ENCODE data around the gene THEM5. TPM values are rescaled to one million over a fixed set of nuclear protein-coding genes. Genes with fewer than 3 reads are reported as not detected.

THEM5 gene
- polyA plus RNA-seq, 3 donors, result not detected

DNA sequence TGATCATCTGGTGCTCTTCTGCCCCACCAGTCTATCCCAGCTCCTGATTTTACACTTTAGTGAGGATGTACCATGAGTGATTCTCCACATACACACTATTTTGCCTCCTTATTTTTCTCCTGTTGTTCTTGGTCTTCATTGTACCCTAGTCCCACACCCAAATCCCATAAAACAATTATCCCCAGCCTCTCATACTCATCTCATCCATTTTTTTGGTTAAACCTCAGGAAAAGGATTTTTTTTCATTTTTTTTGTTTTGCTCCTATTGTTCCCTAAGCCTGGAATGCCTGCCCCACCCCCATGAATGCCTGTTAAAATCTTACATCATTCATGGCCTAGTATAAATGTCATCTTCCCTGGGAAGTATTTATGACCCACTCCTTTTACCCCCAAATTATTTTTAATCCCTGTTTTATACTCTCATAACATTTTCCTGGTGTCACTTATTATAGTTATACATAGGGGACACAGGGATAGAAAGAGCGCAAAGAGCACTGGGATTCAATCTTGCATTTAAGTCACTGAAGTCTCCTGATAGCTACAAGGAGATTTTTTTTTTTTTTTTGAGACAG lies 43.4 kb downstream of the THEM5 start:
- no peak overlapping the region for H3K27ac ChIP-seq (ENCODE audit: low read depth, low read length)

DNA sequence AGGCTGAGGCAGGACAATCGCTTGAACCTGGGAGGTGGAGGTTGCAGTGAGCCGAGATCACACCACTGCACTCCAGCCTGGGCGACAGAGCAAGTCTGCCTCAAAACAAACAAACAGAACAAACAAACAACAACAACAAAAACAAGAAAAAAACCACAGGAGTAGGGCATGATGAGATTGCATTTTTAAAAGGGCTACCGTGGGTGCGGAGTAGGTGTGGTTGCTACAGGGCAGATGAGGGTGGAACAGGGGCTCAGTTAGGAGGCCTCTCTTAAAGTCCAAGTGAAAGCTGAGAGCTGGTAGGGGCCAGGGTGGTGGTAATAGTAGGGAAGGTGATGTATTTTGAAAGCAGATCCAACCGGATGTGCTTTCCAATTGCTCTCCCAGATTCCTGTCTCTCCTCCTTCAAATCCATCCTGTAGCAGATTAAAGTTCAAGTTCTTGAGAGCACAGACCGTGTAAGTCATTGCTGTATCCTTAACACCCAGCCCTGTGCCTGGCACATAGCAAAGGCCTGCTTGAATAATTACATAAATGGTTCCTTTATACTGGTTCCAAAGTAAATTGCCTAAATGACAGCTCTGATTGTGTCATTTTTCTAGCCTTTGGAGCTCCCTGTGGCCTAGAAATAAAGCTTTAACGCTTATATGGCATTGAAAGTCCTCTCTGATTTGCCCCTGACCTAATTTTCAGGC lies 44.1 kb downstream of the THEM5 start:
- WGBS, 3 donors, result 43 to 73% (median 68%) methylated on average over 8 of the region's 8 CpGs
- no peak overlapping the region for H3K27ac ChIP-seq (ENCODE audit: low read depth, low read length)

More for the DNA sequence above, 43.4 kb downstream of the THEM5 start:
- 98 to 100% (median 98%) methylated on average over 1 of the region's 1 CpG for WGBS, 3 donors

GRCh38 chr1:151807766-151808165 lies 45.7 kb downstream of the THEM5 start:
- 53 to 88% (median 57%) methylated on average over 1 of the region's 1 CpG for WGBS, 3 donors
- no peak overlapping the region for H3K27ac ChIP-seq (ENCODE audit: low read depth, low read length)

- WGBS, 3 donors, result 77 to 92% (median 79%) methylated on average over 5 of the region's 5 CpGs
- H3K27ac ChIP-seq (ENCODE audit: low read depth, low read length), result no peak overlapping the region
These were observed 46.4 kb downstream of the THEM5 start for GRCh38 chr1:151807131-151807530.

DNA sequence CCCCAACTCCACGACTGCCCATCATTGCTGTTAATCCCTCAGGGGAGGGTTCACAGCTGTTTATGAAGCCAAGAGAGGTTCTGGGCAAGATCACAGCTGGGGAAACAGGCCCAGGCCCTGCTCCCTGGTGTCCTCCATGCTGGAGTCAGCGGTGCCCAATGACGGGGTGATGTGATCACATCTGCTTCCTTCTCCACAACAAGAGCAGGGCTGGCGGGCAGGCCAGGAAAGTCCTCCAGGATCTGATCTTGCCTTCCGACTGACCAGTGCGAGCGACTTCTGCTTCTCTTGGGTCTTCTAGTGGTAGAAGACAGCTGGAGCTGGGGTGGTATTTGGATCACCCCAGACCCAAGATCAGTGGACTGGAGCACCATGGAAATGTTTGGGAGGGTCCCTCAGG lies 47.3 kb downstream of the THEM5 start:
- WGBS, 3 donors, result 82 to 89% (median 87%) methylated on average over 7 of the region's 7 CpGs
- no peak overlapping the region for H3K27ac ChIP-seq (ENCODE audit: low read depth, low read length)

DNA sequence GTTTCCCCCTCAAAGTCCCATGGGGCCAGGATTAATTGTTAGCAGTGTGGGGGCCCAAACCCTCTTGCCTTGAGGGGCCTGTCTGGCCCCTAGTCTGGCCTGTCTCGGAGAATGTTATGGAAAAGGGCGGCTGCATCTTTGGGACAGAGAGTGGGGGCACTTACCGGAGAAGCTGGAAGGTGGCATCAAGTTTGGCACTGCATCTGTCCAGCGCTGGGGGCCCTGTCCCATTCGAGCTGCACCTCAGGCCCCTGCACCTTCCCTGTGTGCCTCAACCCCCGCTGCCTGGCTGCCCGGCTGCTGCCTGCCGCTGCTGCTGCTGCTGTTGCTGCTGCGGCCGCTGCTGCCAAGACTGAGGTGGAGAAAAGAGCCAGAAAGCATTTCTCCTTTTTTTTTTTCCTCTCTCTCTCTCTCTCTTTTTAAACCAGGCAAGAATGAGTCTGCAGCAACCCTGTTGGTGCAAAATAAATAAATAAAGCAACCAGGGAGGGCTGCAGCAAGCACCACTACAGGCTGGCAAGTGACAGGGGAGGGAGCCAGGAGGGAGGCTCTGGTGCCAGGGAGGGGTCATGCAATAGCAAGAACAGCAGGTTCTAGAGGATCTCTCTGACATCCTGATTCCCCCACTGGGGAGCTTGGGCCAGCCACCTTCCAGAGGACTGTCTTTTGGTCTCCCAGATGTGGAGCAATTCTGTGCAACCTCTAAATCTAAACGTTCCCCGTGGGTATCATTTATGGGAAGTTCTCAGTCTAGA lies 48.3 kb downstream of the THEM5 start, which contains the start of gene LINGO4:
Gene LINGO4 (minus strand): TSS at position 354 of the 755 bp plus-strand sequence. CDS start 2,715 bp downstream, outside the sequence.
- 44 to 62% (median 53%) methylated on average over 12 of the region's 12 CpGs for WGBS, 3 donors

DNA sequence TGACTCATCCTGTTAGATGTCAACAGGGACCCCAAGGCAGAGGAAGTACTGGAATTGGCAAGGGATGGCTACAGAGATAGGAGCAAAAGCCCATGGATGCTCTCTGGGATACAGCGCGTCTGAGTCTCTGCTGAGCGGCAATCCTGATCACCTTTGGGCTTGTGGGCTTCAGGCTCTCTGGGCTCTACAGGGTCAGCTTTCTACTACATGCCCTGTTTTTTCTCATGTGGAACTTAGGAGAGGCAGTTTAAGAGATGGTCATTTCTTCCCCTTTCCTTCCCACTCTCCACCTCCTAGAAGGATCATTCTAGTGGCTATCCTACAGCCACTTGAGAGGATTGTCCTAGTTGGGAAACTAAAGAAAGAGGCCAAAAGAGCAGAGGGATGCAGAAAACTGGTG lies 49.6 kb downstream of the THEM5 start:
- 92 to 98% (median 96%) methylated on average over 3 of the region's 3 CpGs for WGBS, 3 donors
- no peak overlapping the region for H3K27ac ChIP-seq (ENCODE audit: low read depth, low read length)

More for the DNA sequence above, 48.3 kb downstream of the THEM5 start, which contains the start of gene LINGO4:
- no peak within 1 kb of the TSS for H3K27ac ChIP-seq (ENCODE audit: low read depth, low read length)

DNA sequence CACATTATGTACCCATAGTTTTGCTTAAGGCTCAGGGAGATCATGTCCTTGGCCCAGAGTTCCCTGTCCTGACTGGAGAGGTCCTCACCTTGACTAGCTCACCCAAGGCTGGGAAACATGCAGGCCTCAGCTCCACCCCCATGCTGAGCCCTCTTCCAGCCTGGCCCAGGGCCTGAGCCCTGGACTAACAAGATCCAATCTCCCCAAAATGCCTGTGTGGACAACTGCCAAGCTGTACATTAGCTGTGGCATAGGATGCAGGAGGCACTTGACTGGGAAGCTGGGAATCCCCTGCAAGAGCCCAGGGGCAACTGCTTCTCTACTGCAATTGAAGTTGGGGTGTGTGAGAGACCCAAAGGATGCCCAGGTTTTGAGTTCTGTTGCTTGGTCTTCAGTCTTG lies 50.3 kb downstream of the THEM5 start:
- H3K27ac ChIP-seq (ENCODE audit: low read depth, low read length), result no peak overlapping the region

DNA sequence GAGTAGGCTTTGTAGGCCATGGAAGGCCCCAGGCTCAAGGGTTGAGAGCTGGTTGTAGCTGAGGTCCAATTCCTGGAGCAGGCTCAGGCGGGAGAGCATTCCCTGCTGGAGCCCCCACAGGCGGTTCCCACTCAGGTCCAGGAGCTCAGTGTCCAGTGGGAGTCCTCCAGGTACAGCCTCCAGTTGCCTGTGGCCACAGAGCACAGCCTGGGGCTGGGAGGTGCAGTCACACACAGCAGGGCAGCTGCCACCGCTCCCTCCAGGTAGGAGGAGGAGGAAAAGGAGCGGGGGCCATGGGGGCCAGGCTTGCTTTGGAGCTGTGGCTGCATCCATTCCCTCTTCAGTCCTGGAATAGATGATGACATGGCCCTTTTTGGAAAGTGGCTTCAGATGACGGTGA lies 51.1 kb downstream of the THEM5 start:
- 84 to 92% (median 92%) methylated on average over 5 of the region's 5 CpGs for WGBS, 3 donors
- no peak overlapping the region for H3K27ac ChIP-seq (ENCODE audit: low read depth, low read length)

- 85 to 89% (median 88%) methylated on average over 7 of the region's 7 CpGs for WGBS, 3 donors
- H3K27ac ChIP-seq (ENCODE audit: low read depth, low read length), result no peak overlapping the region
These were observed 51.7 kb downstream of the THEM5 start for GRCh38 chr1:151801846-151802245.

GRCh38 chr1:151801310-151801820 lies 52.1 kb downstream of the THEM5 start:
- WGBS, 3 donors, result 93 to 94% (median 93%) methylated on average over 12 of the region's 12 CpGs
- no peak overlapping the region for H3K27ac ChIP-seq (ENCODE audit: low read depth, low read length)

GRCh38 chr1:151800830-151801229 lies 52.7 kb downstream of the THEM5 start:
- H3K27ac ChIP-seq (ENCODE audit: low read depth, low read length), result no peak overlapping the region
- WGBS, 3 donors, result 56 to 73% (median 65%) methylated on average over 7 to 8 of the region's 8 CpGs

- no peak overlapping the region for H3K27ac ChIP-seq (ENCODE audit: low read depth, low read length)
- WGBS, 3 donors, result 53 to 66% (median 56%) methylated on average over 9 of the region's 9 CpGs
These were observed 54.1 kb downstream of the THEM5 start for GRCh38 chr1:151799179-151800022.

DNA sequence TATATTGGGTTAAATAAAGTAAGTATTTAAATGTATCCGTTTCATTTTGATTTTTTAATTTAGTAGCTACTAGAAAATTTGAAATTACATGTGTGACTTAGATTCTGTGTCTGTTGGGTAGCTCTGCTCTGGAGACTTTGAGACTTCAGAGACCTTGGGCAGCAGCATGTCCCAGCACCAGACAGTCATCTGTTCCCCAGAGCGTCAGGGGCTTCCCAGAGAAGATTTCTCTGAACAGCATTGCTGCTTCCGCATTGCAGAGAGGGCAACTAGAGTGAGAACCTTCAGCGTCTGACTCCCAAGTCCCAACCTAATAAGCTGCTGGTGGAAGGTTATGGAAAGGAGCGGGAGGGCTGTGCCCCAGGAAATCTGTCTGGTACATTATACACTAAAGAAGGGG lies 54.9 kb downstream of the THEM5 start:
- H3K27ac ChIP-seq (ENCODE audit: low read depth, low read length), result no peak overlapping the region
- 85 to 86% (median 85%) methylated on average over 5 of the region's 5 CpGs for WGBS, 3 donors

Other genes with a start within 250 kb of the THEM5 start
- gene SNX27, start 241.7 kb downstream of the THEM5 start, polyA plus RNA-seq, result 10 to 100 TPM in 1 of 3 donors, 1 to 10 TPM in 2; 3.5 to 19.5 (median 4.7) TPM
- 1 to 10 TPM in 1 of 3 donors, under 1 TPM in 1, not detected in 1; 0.13 to 4.6 TPM for gene CELF3, start 136.9 kb downstream of the THEM5 start, polyA plus RNA-seq
- not detected for gene RIIAD1, start 132.2 kb downstream of the THEM5 start, polyA plus RNA-seq
- 10 to 100 TPM; 35.4 to 63.3 (median 63.1) TPM for gene MRPL9, start 90.2 kb downstream of the THEM5 start, polyA plus RNA-seq
- 1 to 10 TPM; 1.8 to 3.6 (median 2.9) TPM for gene TDRKH, start 63.2 kb downstream of the THEM5 start, polyA plus RNA-seq
- gene LINGO4, start 48.3 kb downstream of the THEM5 start, polyA plus RNA-seq, result under 1 TPM in 1 of 3 donors, not detected in 2; 0.29 TPM
- gene RORC, start 21.9 kb downstream of the THEM5 start, polyA plus RNA-seq, result 10 to 100 TPM in 1 of 3 donors, 1 to 10 TPM in 1, under 1 TPM in 1; 0.22 to 57.8 (median 1.2) TPM
- under 1 TPM in 2 of 3 donors, not detected in 1; 0.09 to 0.72 TPM for gene C2CD4D, start 13.9 kb downstream of the THEM5 start, polyA plus RNA-seq
- 10 to 100 TPM; 10.7 to 14.4 (median 13.4) TPM for gene THEM4, start 55.8 kb upstream of the THEM5 start, polyA plus RNA-seq
- 1,000 to 10,000 TPM in 1 of 3 donors, 100 to 1,000 TPM in 1, 10 to 100 TPM in 1; 77.9 to 1,006 (median 392) TPM for gene S100A10, start 140.1 kb upstream of the THEM5 start, polyA plus RNA-seq
- 1,000 to 10,000 TPM in 2 of 3 donors, 100 to 1,000 TPM in 1; 254 to 1,637 (median 1,229) TPM for gene S100A11, start 183.3 kb upstream of the THEM5 start, polyA plus RNA-seq
- gene TCHHL1, start 235.4 kb upstream of the THEM5 start, polyA plus RNA-seq, result not detected